Measurements from ENCODE around the gene SSH3. TPM values are rescaled to one million over a fixed set of nuclear protein-coding genes. Genes with fewer than 3 reads are reported as not detected.

Gene SSH3
- total and polyA plus RNA-seq, 11 donors, result 8.1 to 23.9 (median 15.8) TPM

DNA sequence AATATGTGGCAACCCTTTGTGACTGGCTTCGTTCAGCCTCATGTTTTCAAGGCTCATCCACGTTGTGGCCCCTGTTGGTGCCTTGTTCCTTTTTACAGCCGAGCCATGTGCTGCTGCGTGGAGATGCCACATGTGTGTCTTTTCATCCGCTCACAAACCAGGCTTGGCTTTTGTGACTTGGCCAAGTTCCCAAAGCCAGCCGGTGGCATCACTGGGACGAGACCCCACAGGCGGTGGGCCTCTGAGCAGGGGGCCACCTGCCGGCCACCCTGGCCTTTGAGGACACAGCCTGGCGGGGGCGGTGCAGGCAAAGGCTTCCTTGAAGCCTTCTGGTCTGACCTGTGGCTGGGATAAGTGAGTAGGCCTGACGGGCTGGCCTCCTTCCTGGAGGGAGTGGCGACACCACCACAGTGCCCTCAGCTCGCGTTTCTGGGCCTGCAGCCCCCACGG is 26.5 kb upstream of the SSH3 start:
- ATAC-seq, result peak in 3 of 4 donors; percentile 22 to 60 (median 28)
- WGBS, 4 donors, result 27 to 38% (median 31%) methylated on average over 13 to 16 of the region's 16 CpGs
- H3K4me3 ChIP-seq, result peak overlapping the region in 10 of 12 donors; percentile 22 to 54 (median 42)
- intact Hi-C loops (cut with DNase I), result loop anchor here in 1 of 10 donors (1.0 kb wide), 1 partner anchor 11 kb away; no protein-coding TSS in a partner anchor
- peaks cover 0 to 46% (median 29%) of the 10 kb centered on the region in 9 donors for H3K36me3 ChIP-seq
- DNase-seq, result peak in 4 of 5 donors; percentile 59 to 77 (median 70)
- no peaks in the 10 kb centered on the region for H3K27me3 ChIP-seq
- H3K27ac ChIP-seq, result peak overlapping the region; percentile 78 to 100 (median 88)
- no peaks in the 10 kb centered on the region for H3K9me3 ChIP-seq
- H3K4me1 ChIP-seq, result peaks cover 34 to 100% (median 78%) of the 10 kb centered on the region in 12 donors
- TF ChIP-seq POLR2A (IDR thresholded peaks at IDR 0.05), result no peak
- TF ChIP-seq, protein P1, sequence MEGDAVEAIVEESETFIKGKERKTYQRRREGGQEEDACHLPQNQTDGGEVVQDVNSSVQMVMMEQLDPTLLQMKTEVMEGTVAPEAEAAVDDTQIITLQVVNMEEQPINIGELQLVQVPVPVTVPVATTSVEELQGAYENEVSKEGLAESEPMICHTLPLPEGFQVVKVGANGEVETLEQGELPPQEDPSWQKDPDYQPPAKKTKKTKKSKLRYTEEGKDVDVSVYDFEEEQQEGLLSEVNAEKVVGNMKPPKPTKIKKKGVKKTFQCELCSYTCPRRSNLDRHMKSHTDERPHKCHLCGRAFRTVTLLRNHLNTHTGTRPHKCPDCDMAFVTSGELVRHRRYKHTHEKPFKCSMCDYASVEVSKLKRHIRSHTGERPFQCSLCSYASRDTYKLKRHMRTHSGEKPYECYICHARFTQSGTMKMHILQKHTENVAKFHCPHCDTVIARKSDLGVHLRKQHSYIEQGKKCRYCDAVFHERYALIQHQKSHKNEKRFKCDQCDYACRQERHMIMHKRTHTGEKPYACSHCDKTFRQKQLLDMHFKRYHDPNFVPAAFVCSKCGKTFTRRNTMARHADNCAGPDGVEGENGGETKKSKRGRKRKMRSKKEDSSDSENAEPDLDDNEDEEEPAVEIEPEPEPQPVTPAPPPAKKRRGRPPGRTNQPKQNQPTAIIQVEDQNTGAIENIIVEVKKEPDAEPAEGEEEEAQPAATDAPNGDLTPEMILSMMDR (IDR thresholded peaks at IDR 0.05), result peak in 8 of 12 donors; percentile 6 to 47 (median 27)

DNA sequence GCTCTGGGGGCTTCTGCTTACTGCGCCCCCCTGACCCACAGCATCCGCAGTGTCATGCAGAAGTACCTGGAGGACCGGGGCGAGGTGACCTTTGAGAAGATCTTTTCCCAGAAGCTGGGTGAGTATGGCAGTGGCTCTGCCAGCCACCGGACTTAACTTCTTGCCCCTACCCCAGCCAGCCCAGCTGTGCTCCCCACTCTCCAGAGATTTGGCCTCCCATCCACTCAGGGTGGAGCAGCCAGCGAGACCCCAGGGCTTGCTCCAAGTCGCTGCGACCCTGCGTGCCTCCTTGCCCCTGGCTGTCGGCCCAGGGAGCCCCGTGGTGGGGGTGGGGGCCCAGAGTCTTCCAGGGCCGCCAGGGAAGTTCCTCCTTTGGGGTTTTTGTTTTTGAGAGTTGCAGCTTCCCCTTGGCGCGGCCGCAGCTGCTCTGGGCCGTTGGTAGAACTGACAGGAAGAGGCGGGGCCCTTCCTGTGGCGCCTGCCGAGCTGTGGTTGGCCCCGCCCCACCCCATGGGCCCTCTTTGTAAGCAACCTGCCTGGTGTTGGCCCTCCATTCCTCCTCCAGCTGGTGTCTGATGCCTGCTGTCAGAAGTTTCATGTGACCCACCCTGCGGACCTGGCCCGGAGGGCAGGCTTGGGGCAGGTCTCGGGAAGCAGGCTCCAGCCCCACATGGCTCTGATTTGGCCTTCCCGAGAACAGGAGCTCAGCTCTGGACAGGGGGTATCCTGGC is 25.9 kb upstream of the SSH3 start:
- H3K9me3 ChIP-seq, result no peaks in the 10 kb centered on the region

DNA sequence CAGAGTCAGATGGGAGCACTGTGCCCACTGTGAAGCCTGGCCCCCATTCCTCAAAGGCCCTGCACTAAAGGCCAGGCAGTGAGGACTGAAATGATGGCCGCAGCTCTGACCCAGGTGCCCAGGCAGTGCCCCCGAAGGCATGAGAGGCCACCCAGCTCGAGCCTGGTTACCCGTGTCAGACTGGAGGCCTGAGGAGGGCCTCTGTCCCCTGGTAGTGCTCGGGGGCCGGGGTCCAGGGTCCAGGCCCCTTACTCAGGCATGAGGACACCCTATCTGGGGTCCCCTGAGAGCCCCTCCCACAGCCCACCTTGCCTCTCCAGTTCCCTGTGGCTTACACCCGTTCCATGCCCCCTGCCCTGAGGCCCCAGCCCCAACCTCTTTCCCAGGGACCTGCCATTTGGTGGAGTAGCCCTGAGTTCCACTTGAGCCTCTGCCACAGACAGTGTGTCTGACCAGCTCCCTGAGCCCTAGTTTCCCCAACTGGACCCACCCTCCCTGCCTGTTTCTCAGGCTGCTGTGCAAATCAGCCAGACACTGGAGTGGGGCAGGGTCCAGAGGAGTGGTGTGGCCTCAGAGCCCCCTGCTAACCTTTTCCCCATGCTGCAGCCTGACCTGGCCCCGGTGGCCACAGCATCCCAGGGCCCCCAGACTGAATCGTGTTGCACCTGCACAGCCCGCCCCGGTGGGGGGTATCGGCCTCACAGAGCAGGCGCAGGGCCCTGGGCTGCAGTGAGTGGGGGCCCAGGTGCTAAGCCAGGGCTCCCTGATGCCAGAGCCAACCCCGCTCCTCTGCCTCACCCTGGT is 25.0 kb upstream of the SSH3 start:
- Histone ChIP-seq H3K36me3 (peaks cover 3 to 61% (median 45%) of the 10 kb centered on the region in 9 donors), H3K9me3 (no peaks in the 10 kb centered on the region), H3K4me1 (peaks cover 21 to 98% (median 63%) of the 10 kb centered on the region in 12 donors), H3K27ac (peak overlapping the region; percentile 78 to 100 (median 88)), H3K27me3 (no peaks in the 10 kb centered on the region), H3K4me3 (peak overlapping the region in 7 of 12 donors; percentile 33 to 54 (median 45))
- 76 to 89% (median 86%) methylated on average over 4 to 14 of the region's 14 CpGs for WGBS, 4 donors
- DNase-seq, result peak in 4 of 5 donors; percentile 16 to 51 (median 24)
- no peak for ATAC-seq
- intact Hi-C loops (cut with DNase I), result no loop called here
- TF ChIP-seq POLR2A (IDR thresholded peaks at IDR 0.05), result no peak
- TF ChIP-seq, protein P1 (IDR thresholded peaks at IDR 0.05), result no peak

More for the DNA sequence above, 25.9 kb upstream of the SSH3 start:
- peaks cover 0 to 52% (median 35%) of the 10 kb centered on the region in 9 donors for H3K36me3 ChIP-seq
- TF ChIP-seq POLR2A (IDR thresholded peaks at IDR 0.05), result peak in 1 of 2 donors; percentile 52
- TF ChIP-seq, protein P1 (IDR thresholded peaks at IDR 0.05), result no peak
- peaks cover 28 to 99% (median 73%) of the 10 kb centered on the region in 12 donors for H3K4me1 ChIP-seq
- peak overlapping the region in 10 of 12 donors; percentile 22 to 54 (median 42) for H3K4me3 ChIP-seq
- WGBS, 4 donors, result 12 to 27% (median 22%) methylated on average over 16 to 24 of the region's 24 CpGs
- intact Hi-C loops (cut with DNase I), result loop anchor here in 1 of 10 donors (1.0 kb wide), 1 partner anchor 11 kb away; no protein-coding TSS in a partner anchor
- peak overlapping the region; percentile 78 to 100 (median 88) for H3K27ac ChIP-seq
- DNase-seq (peak; percentile 91 to 97 (median 93)), ATAC-seq (peak; percentile 76 to 90 (median 88))
- no peaks in the 10 kb centered on the region for H3K27me3 ChIP-seq
